PC-9 (cell line): ENCODE measurements around the gene MGRN1. TPM values are rescaled to one million over a fixed set of nuclear protein-coding genes. Genes with fewer than 3 reads are reported as not detected.

Experiments used
- BruUV-seq: library from RNA; stranded (reverse); fragments of 400-500 nt; replicated peaks from 2 replicates; lab custom pipeline; 2021; lab: Mats Ljungman, UMichigan
- CTCF ChIA-PET: fragments of 300-600 bp; sonication (Branson Sonifier 250); formaldehyde crosslinking; loops from one replicate; lab custom pipeline; 2022; ENCODE audit warnings: antibody characterized with exemption; lab: Charles Lee
- POLR2A ChIA-PET: fragments of 300-600 bp; sonication (Branson Sonifier 250); formaldehyde crosslinking; loops from one replicate; lab custom pipeline; 2022; ENCODE audit warnings: antibody characterized with exemption; ENCODE audit not compliant: unreplicated experiment; lab: Charles Lee
- DNase-seq, 2 experiments: peaks; one replicate each; pipeline versions ENCODE4 v3.0.0 to v3.0.0-alpha.2; 2015 to 2022; ENCODE audit warnings: mixed read lengths in 1 of 2
- H2AFZ ChIP-seq: fragments of 200-600 bp; sonication (generic); 2 replicates; pipeline ENCODE4 v1.8.1; 2017; ENCODE audit warnings: antibody characterized with exemption
- H3F3A ChIP-seq: fragments of 200-600 bp; sonication (generic); 2 replicates; pipeline ENCODE4 v1.8.1; 2017; ENCODE audit warnings: antibody characterized with exemption, mild to moderate bottlenecking, low read depth; ENCODE audit not compliant: insufficient read depth
- H3K27ac ChIP-seq: fragments of 200-600 bp; sonication (generic); 2 replicates; pipeline ENCODE4 v1.6.1; 2016; ENCODE audit warnings: mixed run types
- H3K27me3 ChIP-seq: fragments of 200-600 bp; sonication (generic); 2 replicates; pipeline ENCODE4 v1.6.1; 2016; ENCODE audit warnings: low read depth, mixed run types; ENCODE audit not compliant: insufficient read depth
- H3K36me3 ChIP-seq: fragments of 200-600 bp; sonication (generic); 2 replicates; pipeline ENCODE4 v1.6.1; 2016; ENCODE audit warnings: low read depth, mixed run types
- H3K4me1 ChIP-seq: fragments of 200-600 bp; sonication (generic); replicated peaks from 2 replicates; pipeline ENCODE4 v1.6.1; 2016; ENCODE audit warnings: mixed run types; ENCODE audit not compliant: insufficient read depth
- H3K4me2 ChIP-seq: fragments of 200-600 bp; sonication (generic); 2 replicates; pipeline ENCODE4 v1.6.1; 2017; ENCODE audit warnings: mixed run types
- H3K4me3 ChIP-seq: fragments of 200-600 bp; sonication (generic); 2 replicates; pipeline ENCODE4 v1.6.1; 2016; ENCODE audit warnings: mixed run types
- H3K79me2 ChIP-seq: fragments of 200-600 bp; sonication (generic); 2 replicates; pipeline ENCODE4 v1.6.1; 2017; ENCODE audit warnings: low read depth, mixed run types
- H3K9me2 ChIP-seq: fragments of 200-600 bp; sonication (generic); 2 replicates; pipeline ENCODE4 v1.8.1; 2017; ENCODE audit warnings: mild to moderate bottlenecking; ENCODE audit not compliant: insufficient read depth
- H3K9me3 ChIP-seq: fragments of 200-600 bp; sonication (generic); 2 replicates; pipeline ENCODE4 v1.8.1; 2016; ENCODE audit warnings: low read depth; ENCODE audit not compliant: insufficient read depth
- H4K20me1 ChIP-seq: fragments of 200-600 bp; sonication (generic); 2 replicates; pipeline ENCODE4 v1.8.1; 2017; ENCODE audit not compliant: insufficient read depth
- EZH2 ChIP-seq: fragments of 200-600 bp; sonication (generic); IDR thresholded peaks from 2 replicates; pipeline ENCODE4 v1.8.0; 2017; ENCODE audit warnings: antibody characterized with exemption, low read depth
- intact Hi-C: fragments of 100-400 bp; cut with micrococcal nuclease; formaldehyde crosslinking; loops from one replicate; pipeline ENCODE4 v1.10.0; 2022; ENCODE audit not compliant: unreplicated experiment
- total RNA-seq: library from RNA; stranded (reverse); gene quantifications from 2 replicates; pipeline ENCODE4 v1.2.3, GENCODE V29; 2021
- TF ChIP-seq, protein P1 (sequence below): fragments of 200-600 bp; sonication (generic); conservative IDR thresholded peaks from 2 replicates; pipeline ENCODE4 v1.6.1; 2017; ENCODE audit warnings: mixed run types, antibody characterized with exemption, mild to moderate bottlenecking, moderate library complexity

Gene MGRN1
- total RNA-seq, 1 experiment from 2014 or later = 70.4 TPM

DNA sequence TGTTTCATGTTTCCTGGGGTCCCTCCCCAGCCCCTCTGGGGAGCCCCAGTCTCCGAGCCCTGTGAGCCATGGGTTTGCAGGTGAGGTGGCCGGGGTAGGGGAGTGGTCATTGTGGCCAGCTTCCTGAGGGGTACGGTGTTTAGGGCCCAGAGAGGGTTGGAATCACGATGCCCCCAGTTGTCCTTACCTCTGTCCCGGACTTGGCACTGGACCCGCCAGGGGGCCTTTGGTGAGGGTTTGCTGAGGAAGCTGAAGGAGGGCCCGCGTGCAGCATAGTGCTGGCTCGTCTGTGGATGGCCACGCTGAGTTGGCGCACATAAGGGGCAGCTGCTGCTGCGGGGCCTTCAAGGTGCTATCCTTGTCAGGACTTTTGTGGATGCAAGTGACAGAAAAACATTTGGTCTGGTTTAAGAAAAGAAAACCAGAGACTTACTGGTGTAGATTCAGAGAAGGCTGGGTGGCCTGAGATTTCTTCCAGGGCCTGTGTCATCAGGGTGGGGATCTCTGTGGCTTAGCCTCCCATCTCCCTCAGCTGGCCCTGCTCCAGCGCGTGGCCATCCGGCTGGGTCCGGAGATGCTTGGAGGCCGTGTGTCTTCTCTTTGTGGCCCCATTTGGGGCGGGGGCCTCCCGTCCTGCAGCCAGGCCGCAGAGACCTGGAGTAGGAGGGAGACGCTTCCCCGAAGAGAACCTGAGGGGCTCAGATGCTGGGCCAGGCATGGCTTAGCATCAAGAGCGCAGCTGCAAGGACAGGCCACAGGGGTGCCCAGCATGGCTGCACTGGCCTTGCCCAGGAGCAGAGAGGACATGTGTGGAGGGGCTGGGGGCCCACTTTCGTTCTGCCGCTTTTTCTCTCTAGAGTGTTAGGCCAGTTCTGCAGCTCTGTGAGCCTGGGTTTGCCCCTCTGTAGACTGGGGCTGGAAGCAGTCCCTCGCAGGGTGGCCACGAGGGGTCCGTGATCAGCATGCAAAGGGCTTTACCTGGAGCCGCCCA is 35.0 kb downstream of the MGRN1 start:
- H3K36me3 ChIP-seq = no peaks in the 10 kb centered on the region
- ChIA-PET CTCF (no interaction called here), POLR2A (no interaction called here)
- DNase-seq = no peak
- H3K79me2 ChIP-seq = no peaks in the 10 kb centered on the region
- no peaks in the 10 kb centered on the region for H3K9me3 ChIP-seq
- H3K4me2 ChIP-seq = no peak overlapping the region
- no peaks in the 10 kb centered on the region for H3F3A ChIP-seq
- no peaks in the 10 kb centered on the region for H3K4me1 ChIP-seq
- H3K27me3 ChIP-seq = no peaks in the 10 kb centered on the region
- H3K4me3 ChIP-seq = no peak overlapping the region
- BruUV-seq = no TSS peak
- H3K9me2 ChIP-seq = no peaks in the 10 kb centered on the region
- no peak overlapping the region for H3K27ac ChIP-seq
- intact Hi-C loops = no loop called here
- H2AFZ ChIP-seq = no peak overlapping the region
- TF ChIP-seq, protein P1, sequence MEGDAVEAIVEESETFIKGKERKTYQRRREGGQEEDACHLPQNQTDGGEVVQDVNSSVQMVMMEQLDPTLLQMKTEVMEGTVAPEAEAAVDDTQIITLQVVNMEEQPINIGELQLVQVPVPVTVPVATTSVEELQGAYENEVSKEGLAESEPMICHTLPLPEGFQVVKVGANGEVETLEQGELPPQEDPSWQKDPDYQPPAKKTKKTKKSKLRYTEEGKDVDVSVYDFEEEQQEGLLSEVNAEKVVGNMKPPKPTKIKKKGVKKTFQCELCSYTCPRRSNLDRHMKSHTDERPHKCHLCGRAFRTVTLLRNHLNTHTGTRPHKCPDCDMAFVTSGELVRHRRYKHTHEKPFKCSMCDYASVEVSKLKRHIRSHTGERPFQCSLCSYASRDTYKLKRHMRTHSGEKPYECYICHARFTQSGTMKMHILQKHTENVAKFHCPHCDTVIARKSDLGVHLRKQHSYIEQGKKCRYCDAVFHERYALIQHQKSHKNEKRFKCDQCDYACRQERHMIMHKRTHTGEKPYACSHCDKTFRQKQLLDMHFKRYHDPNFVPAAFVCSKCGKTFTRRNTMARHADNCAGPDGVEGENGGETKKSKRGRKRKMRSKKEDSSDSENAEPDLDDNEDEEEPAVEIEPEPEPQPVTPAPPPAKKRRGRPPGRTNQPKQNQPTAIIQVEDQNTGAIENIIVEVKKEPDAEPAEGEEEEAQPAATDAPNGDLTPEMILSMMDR = no peak
- no peak for TF ChIP-seq EZH2
- H4K20me1 ChIP-seq = no peaks in the 10 kb centered on the region

DNA sequence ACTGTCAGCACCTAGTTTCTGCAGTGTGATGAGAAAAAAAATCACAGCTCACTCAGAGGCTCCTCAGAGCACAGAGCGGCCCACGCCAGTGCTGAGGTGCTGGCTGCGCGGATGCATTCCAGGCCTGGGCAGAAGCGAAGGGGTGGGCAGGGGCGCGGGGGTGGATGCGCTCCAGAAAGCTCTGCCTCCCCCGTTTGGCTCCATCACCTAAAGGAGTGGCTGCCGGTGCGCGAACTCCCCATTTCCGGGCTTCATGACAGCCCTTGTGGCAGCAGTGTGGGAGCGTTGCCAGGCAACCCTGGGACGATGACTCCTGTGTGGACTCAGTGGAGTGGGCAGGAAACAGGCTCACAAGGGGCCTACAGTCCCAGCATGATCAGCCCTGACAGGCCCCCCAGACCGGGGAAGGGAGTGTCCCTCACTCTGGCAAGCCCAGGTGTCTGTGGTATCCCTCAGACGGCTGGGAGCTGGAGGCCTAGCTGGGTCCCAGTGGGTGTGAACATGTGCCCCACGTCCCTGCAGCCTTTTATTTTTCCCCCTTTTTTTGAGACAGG is 35.9 kb downstream of the MGRN1 start:
- no peaks in the 10 kb centered on the region for H3K27me3 ChIP-seq
- H3K79me2 ChIP-seq = no peaks in the 10 kb centered on the region
- H4K20me1 ChIP-seq = no peaks in the 10 kb centered on the region
- no peak overlapping the region for H3K4me2 ChIP-seq
- no peak for TF ChIP-seq EZH2
- TF ChIP-seq, protein P1 = no peak
- DNase-seq = no peak
- no peak overlapping the region for H3K4me3 ChIP-seq
- no peaks in the 10 kb centered on the region for H3F3A ChIP-seq
- BruUV-seq = no TSS peak
- H3K9me2 ChIP-seq = no peaks in the 10 kb centered on the region
- H3K27ac ChIP-seq = no peak overlapping the region
- H3K36me3 ChIP-seq = no peaks in the 10 kb centered on the region
- H2AFZ ChIP-seq = no peak overlapping the region
- H3K4me1 ChIP-seq = no peaks in the 10 kb centered on the region
- H3K9me3 ChIP-seq = no peaks in the 10 kb centered on the region
- intact Hi-C loops = no loop called here
- ChIA-PET CTCF (no interaction called here), POLR2A (no interaction called here)

DNA sequence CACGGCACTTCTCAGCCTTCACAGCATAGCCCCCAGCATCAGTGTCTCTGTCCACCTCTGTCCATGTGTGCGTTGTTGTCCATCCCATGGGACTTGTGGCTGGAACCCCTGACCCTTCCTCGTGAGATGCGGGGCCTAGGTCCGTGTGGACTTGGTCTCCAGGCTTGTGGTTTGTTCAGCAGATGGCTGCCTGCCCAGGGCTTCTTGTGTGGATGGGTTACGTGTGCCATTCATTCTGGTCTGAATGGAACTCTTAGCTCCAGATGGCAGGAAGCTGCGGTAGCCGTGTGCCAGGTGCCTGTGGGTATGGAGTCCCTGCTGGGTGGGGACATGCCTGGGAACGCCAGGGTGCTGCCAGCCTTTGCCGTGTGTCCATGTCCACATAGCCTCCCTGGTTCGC is 37.0 kb downstream of the MGRN1 start:
- DNase-seq = no peak
- Histone ChIP-seq H3K9me3 (no peaks in the 10 kb centered on the region), H3K9me2 (no peaks in the 10 kb centered on the region), H3F3A (no peaks in the 10 kb centered on the region), H3K4me3 (no peak overlapping the region), H3K4me2 (no peak overlapping the region), H4K20me1 (no peaks in the 10 kb centered on the region), H3K27me3 (no peaks in the 10 kb centered on the region), H3K36me3 (no peaks in the 10 kb centered on the region), H3K27ac (no peak overlapping the region), H3K4me1 (no peaks in the 10 kb centered on the region), H2AFZ (no peak overlapping the region), H3K79me2 (no peaks in the 10 kb centered on the region)
- BruUV-seq = no TSS peak
- no peak for TF ChIP-seq EZH2
- TF ChIP-seq, protein P1 = no peak
- POLR2A ChIA-PET = no interaction called here
- CTCF ChIA-PET = no interaction called here
- intact Hi-C loops = no loop called here
